ENCODE data around the gene LRRC28.

- TF ChIP-seq EZH2phosphoT487 (IDR thresholded peaks at IDR 0.05; ENCODE audit: borderline replicate concordance) = no peak
- TF ChIP-seq SP1 (IDR thresholded peaks at IDR 0.05; ENCODE audit: low read depth) = no peak
- no peak for TF ChIP-seq ZNF274 (IDR thresholded peaks at IDR 0.05; ENCODE audit: low read depth, low read length)
- no peak for TF ChIP-seq POLR2A (IDR thresholded peaks at IDR 0.05; ENCODE audit: borderline replicate concordance, extremely low read depth, insufficient read depth, insufficient read length)
- no peak for TF ChIP-seq SRF (IDR thresholded peaks at IDR 0.05; ENCODE audit: low read depth)
These were observed 85.5 kb downstream of the LRRC28 start for GRCh38 chr15:99336794-99337193.

Measured in HCT116 (cell line).